Aorta (tissue), 5 donors: ENCODE data around the gene PM20D2. TPM values are rescaled to one million over a fixed set of nuclear protein-coding genes. Genes with fewer than 3 reads are reported as not detected.
"Not testable (repeated sequence)": the region's sequence is repeated elsewhere in the genome, so short reads cannot be mapped to it uniquely, and the experiment has no call there.

Source experiments
- ATAC-seq: fragments of 200-7000 bp; cut with Tn5 transposase; one replicate; pipeline ENCODE4 v1.9.1; 2022; ENCODE audit warnings: moderate library complexity; ENCODE audit not compliant: low FRiP score
- DNase-seq, 2 donors: peaks; one replicate each; pipeline ENCODE4 v3.0.0-alpha.2; 2020
- H3K27ac ChIP-seq, 2 donors: one replicate each; pipeline ENCODE4 v1.5.1; 2013; ENCODE audit warnings: low read length in 2 of 2, mild to moderate bottlenecking in 2 of 2, moderate library complexity in 2 of 2, control low read depth in 1 of 2, inconsistent platforms in 1 of 2, low read depth in 1 of 2
- H3K27me3 ChIP-seq, 2 donors: one replicate each; pipeline ENCODE4 v1.6.1; 2013; ENCODE audit warnings: control low read depth in 1 of 2, low read length in 1 of 2, mild to moderate bottlenecking in 1 of 2, moderate library complexity in 1 of 2; ENCODE audit not compliant: insufficient read depth in 2 of 2, control insufficient read depth in 1 of 2
- H3K36me3 ChIP-seq, 2 donors: one replicate each; pipeline ENCODE4 v1.6.1; 2013; ENCODE audit warnings: control low read depth in 1 of 2, low read length in 1 of 2, mild to moderate bottlenecking in 1 of 2; ENCODE audit not compliant: insufficient read depth in 2 of 2, control insufficient read depth in 1 of 2
- H3K4me1 ChIP-seq, 2 donors: one replicate each; pipeline ENCODE4 v1.6.1; 2013; ENCODE audit warnings: low read length in 2 of 2, control low read depth in 1 of 2, mild to moderate bottlenecking in 1 of 2, moderate library complexity in 1 of 2; ENCODE audit not compliant: insufficient read depth in 2 of 2, control insufficient read depth in 1 of 2
- H3K4me3 ChIP-seq, 2 donors: one replicate each; pipeline ENCODE4 v1.5.1; 2013; ENCODE audit warnings: low read length in 2 of 2, control low read depth in 1 of 2, mild to moderate bottlenecking in 1 of 2
- H3K9me3 ChIP-seq: one replicate; pipeline ENCODE4 v1.6.1; 2013; ENCODE audit warnings: mild to moderate bottlenecking, low read length; ENCODE audit not compliant: control insufficient read depth
- WGBS, 2 donors: extraction: QIAGEN DNeasy Blood & Tissue Kit; methylation state at CpG; one replicate each; pipeline ENCODE4 v1.1.7; 2013; 5-methylcytosine and 5-hydroxymethylcytosine counted together
- intact Hi-C, 2 donors: fragments of 100-400 bp; cut with DNase I; formaldehyde crosslinking; loops; one replicate each; pipeline versions ENCODE4 v1.14.2 to v1.15.0; 2022
- polyA plus RNA-seq, 2 donors: library from polyadenylated mRNA; stranded (reverse); fragments of 200-250 nt; gene quantifications; one replicate each; pipeline ENCODE4 v1.2.3, GENCODE V29; 2013
- total RNA-seq, 2 donors: library from RNA; stranded (reverse); fragmentation: NEBNext Ultra II Directional; extraction: Animal tissue kit (Norgen Biotek cat#: 25700); gene quantifications; one replicate each; pipeline ENCODE4 v1.2.1, GENCODE V29; 2021
- donor health status: healthy with polysubstance abuse.
- donor health status: Bipolar disorder and iron deficiency.
- donor health status: DM: no; HTN: no; CAD: no.
- donor health status: DM: no; HTN: no; CAD: no.
- donor health status: DM: yes; HTN: yes; CAD: no.

The PM20D2 gene
- total and polyA plus RNA-seq, 4 donors = 7.3 to 23.5 (median 18.9) TPM

- intact Hi-C loops = loop anchor here (5.0 kb wide), 1 partner anchor 37 kb away; the partner anchor contains the start of gene PNRC1 (in 2 of the 2)
- Histone ChIP-seq H3K36me3 (no peaks in the 10 kb centered on the region), H3K4me1 (no peaks in the 10 kb centered on the region), H3K27me3 (no peaks in the 10 kb centered on the region), H3K9me3 (no peaks in the 10 kb centered on the region), H3K4me3 (no peak overlapping the region), H3K27ac (no peak overlapping the region)
- ATAC-seq (no peak), DNase-seq (no peak)
- 62 to 63% methylated on average over 8 of the region's 8 CpGs for WGBS, 2 donors
Observed at GRCh38 chr6:89118931-89119330, 26.9 kb upstream of the PM20D2 start.

GRCh38 chr6:89120371-89120770 is 25.5 kb upstream of the PM20D2 start:
- ATAC-seq (no peak), DNase-seq (no peak)
- intact Hi-C loops = loop anchor here in 1 of 2 donors (5.0 kb wide), 1 partner anchor 138 kb away; no protein-coding TSS in a partner anchor
- Histone ChIP-seq H3K36me3 (no peaks in the 10 kb centered on the region), H3K27ac (no peak overlapping the region), H3K27me3 (no peaks in the 10 kb centered on the region), H3K9me3 (no peaks in the 10 kb centered on the region), H3K4me1 (no peaks in the 10 kb centered on the region), H3K4me3 (no peak overlapping the region)
- 84 to 85% methylated on average over 4 of the region's 4 CpGs for WGBS, 2 donors

GRCh38 chr6:89121934-89122333 is 23.9 kb upstream of the PM20D2 start:
- 62 to 79% methylated on average over 1 of the region's 1 CpG for WGBS, 2 donors

GRCh38 chr6:89122625-89123024 is 23.2 kb upstream of the PM20D2 start:
- H3K36me3 ChIP-seq = no peaks in the 10 kb centered on the region
- H3K9me3 ChIP-seq = no peaks in the 10 kb centered on the region
- DNase-seq (no peak), ATAC-seq (no peak)
- no peaks in the 10 kb centered on the region for H3K4me1 ChIP-seq
- H3K4me3 ChIP-seq = no peak overlapping the region
- no peaks in the 10 kb centered on the region for H3K27me3 ChIP-seq
- H3K27ac ChIP-seq = no peak overlapping the region
- intact Hi-C loops = loop anchor here (2.0 to 5.0 kb wide), 2 partner anchors 120 to 140 kb away; no protein-coding TSS in a partner anchor

More at GRCh38 chr6:89121934-89122333, 23.9 kb upstream of the PM20D2 start:
- H3K36me3 ChIP-seq = no peaks in the 10 kb centered on the region
- intact Hi-C loops = loop anchor here (2.0 to 5.0 kb wide), 2 partner anchors 121 to 140 kb away; no protein-coding TSS in a partner anchor
- DNase-seq (no peak), ATAC-seq (no peak)
- H3K4me3 ChIP-seq = no peak overlapping the region
- no peaks in the 10 kb centered on the region for H3K27me3 ChIP-seq
- no peaks in the 10 kb centered on the region for H3K4me1 ChIP-seq
- H3K9me3 ChIP-seq = no peaks in the 10 kb centered on the region
- no peak overlapping the region for H3K27ac ChIP-seq

GRCh38 chr6:89128256-89128671 is 17.6 kb upstream of the PM20D2 start:
- H3K27ac ChIP-seq, H3K4me3 ChIP-seq, H3K9me3 ChIP-seq, H3K36me3 ChIP-seq, DNase-seq, intact Hi-C loops, ATAC-seq, H3K27me3 ChIP-seq, H3K4me1 ChIP-seq: not testable (repeated sequence)
- 62 to 68% methylated on average over 2 of the region's 2 CpGs for WGBS, 2 donors

- 94 to 95% methylated on average over 3 of the region's 3 CpGs for WGBS, 2 donors
- ATAC-seq = no peak
Observed at GRCh38 chr6:89131599-89131998, 14.3 kb upstream of the PM20D2 start.

GRCh38 chr6:89132057-89132456 is 13.8 kb upstream of the PM20D2 start:
- WGBS, 2 donors = 93 to 98% methylated on average over 2 of the region's 2 CpGs

More at GRCh38 chr6:89131599-89131998, 14.3 kb upstream of the PM20D2 start:
- no peaks in the 10 kb centered on the region for H3K4me1 ChIP-seq
- DNase-seq = no peak
- intact Hi-C loops = no loop called here
- no peaks in the 10 kb centered on the region for H3K36me3 ChIP-seq
- H3K9me3 ChIP-seq = no peaks in the 10 kb centered on the region
- H3K27me3 ChIP-seq = no peaks in the 10 kb centered on the region
- no peak overlapping the region for H3K4me3 ChIP-seq
- no peak overlapping the region for H3K27ac ChIP-seq

GRCh38 chr6:89133981-89134380 is 11.9 kb upstream of the PM20D2 start:
- H3K27ac ChIP-seq = no peak overlapping the region
- H3K9me3 ChIP-seq = no peaks in the 10 kb centered on the region
- H3K4me1 ChIP-seq = no peaks in the 10 kb centered on the region
- ATAC-seq (no peak), DNase-seq (no peak)
- H3K4me3 ChIP-seq = no peak overlapping the region
- WGBS, 2 donors = 91% methylated on average over 9 of the region's 9 CpGs
- no peaks in the 10 kb centered on the region for H3K27me3 ChIP-seq
- intact Hi-C loops = no loop called here
- H3K36me3 ChIP-seq = no peaks in the 10 kb centered on the region

More at GRCh38 chr6:89132057-89132456, 13.8 kb upstream of the PM20D2 start:
- Histone ChIP-seq H3K36me3 (no peaks in the 10 kb centered on the region), H3K27ac (no peak overlapping the region), H3K9me3 (no peaks in the 10 kb centered on the region), H3K4me1 (no peaks in the 10 kb centered on the region), H3K27me3 (no peaks in the 10 kb centered on the region), H3K4me3 (no peak overlapping the region)
- ATAC-seq = no peak
- intact Hi-C loops = no loop called here
- DNase-seq = no peak

- H3K27ac ChIP-seq = no peak overlapping the region
- WGBS, 2 donors = 91 to 93% methylated on average over 3 of the region's 3 CpGs
- H3K27me3 ChIP-seq = no peaks in the 10 kb centered on the region
- no peak for ATAC-seq
- no peak overlapping the region for H3K4me3 ChIP-seq
- intact Hi-C loops = no loop called here
- H3K36me3 ChIP-seq = no peaks in the 10 kb centered on the region
- H3K4me1 ChIP-seq = no peaks in the 10 kb centered on the region
- DNase-seq = no peak
- H3K9me3 ChIP-seq = no peaks in the 10 kb centered on the region
Observed at GRCh38 chr6:89134723-89135122, 11.1 kb upstream of the PM20D2 start.
